ENCODE measurements around the gene ACBD3.
"Not testable (repeated sequence)": the region's sequence is repeated elsewhere in the genome, so short reads cannot be mapped to it uniquely, and the experiment has no call there.

DNA sequence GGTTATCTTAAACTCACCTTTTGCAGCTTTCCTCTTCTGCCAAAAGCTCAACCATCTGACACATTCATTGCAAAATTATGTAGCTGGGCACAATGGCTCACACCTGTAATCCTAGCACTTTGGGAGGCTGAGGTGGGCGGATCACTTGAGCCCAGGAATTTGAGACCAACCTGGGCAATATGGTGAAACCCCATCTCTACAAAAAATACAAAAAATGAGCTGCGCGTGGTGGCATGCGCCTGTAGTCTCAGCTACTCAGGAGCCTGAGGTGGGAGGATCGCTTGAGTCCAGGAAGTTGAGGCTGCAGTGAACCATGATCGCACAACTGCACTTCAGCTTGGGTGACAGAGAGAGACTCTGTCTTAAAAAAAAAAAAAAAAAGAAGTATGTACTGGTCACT is 16.1 kb upstream of the ACBD3 start:
- TF ChIP-seq, protein P1, sequence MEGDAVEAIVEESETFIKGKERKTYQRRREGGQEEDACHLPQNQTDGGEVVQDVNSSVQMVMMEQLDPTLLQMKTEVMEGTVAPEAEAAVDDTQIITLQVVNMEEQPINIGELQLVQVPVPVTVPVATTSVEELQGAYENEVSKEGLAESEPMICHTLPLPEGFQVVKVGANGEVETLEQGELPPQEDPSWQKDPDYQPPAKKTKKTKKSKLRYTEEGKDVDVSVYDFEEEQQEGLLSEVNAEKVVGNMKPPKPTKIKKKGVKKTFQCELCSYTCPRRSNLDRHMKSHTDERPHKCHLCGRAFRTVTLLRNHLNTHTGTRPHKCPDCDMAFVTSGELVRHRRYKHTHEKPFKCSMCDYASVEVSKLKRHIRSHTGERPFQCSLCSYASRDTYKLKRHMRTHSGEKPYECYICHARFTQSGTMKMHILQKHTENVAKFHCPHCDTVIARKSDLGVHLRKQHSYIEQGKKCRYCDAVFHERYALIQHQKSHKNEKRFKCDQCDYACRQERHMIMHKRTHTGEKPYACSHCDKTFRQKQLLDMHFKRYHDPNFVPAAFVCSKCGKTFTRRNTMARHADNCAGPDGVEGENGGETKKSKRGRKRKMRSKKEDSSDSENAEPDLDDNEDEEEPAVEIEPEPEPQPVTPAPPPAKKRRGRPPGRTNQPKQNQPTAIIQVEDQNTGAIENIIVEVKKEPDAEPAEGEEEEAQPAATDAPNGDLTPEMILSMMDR (IDR thresholded peaks at IDR 0.05), result not testable (repeated sequence)
- not testable (repeated sequence) for TF ChIP-seq EP300, POLR2AphosphoS5 (IDR thresholded peaks at IDR 0.05)

Measured in upper lobe of left lung (tissue), 4 donors.